Uterus (tissue), 2 donors: ENCODE results near the gene SEMA6B.

Experiments
- CTCF ChIP-seq, 4 experiments: fragments of 200-600 bp in 2 of 4; fragments of 450-650 bp in 2 of 4; sonication (generic) in 2 of 4; IDR thresholded peaks; one replicate each; pipeline ENCODE4 v1.5.1; 2016 to 2019; ENCODE audit warnings: antibody characterized with exemption in 4 of 4, mild to moderate bottlenecking in 2 of 4, moderate library complexity in 1 of 4
- POLR2A ChIP-seq, 2 donors: fragments of 450-650 bp; IDR thresholded peaks; one replicate each; pipeline ENCODE4 v1.6.1; 2016; ENCODE audit warnings: antibody characterized with exemption in 2 of 2, mild to moderate bottlenecking in 1 of 2, moderate library complexity in 1 of 2

GRCh38 chr19:4498694-4499093 is 60.8 kb downstream of the SEMA6B start:
- TF ChIP-seq CTCF (IDR thresholded peaks at IDR 0.05) (no peak), POLR2A (IDR thresholded peaks at IDR 0.05) (no peak)
